Measurements from ENCODE around the gene C16orf96.

Gene C16orf96

DNA sequence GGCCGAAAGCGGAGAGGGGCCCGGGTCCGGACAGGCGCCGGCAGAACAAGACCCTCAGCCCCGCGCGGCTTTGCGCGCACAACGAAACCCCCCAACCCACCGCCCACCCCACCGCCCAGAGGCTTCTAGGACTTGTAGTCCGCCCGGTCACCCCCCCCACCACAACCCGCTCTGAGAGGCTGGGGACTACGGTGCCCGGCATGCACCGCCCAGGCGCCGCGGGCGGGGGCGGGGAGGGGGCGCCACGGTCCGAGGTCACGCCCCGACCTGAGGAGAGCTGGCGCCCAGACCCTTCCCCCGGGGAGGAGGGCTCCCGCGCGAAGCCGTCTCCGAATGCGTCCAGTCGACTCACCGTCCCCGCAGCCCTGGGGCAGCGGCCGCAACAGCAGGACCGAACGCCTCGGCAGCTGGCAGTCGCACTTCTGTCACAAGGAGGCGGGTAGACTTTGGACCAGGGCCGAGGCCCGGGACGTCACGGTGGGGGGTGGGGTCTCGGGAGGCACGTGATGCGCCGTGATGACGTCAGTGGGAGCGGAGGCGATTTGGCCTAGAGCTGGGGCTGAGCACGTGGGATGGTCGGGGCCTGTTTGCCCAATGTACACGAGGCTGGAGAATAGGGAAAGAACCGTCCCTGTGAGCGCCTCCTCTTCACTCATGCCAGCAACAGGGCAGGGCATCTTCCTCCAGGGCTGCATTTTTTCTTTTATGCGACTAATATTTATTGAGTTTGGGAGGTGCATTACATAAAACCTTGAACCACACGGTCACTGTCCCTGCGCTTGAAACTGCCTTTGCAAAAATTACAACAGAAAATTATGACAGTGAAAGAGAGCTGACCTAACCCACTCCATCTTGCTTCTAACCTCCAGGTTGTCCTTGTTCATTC is 17.5 kb upstream of the C16orf96 start, which contains the start of gene CDIP1:
TSS of gene CDIP1 (minus strand) at position 424 of the 886 bp plus-strand sequence. CDS start 24,643 bp downstream, outside the sequence.
- Histone ChIP-seq H3K36me3 (ENCODE audit: low read depth) (no peaks in the 10 kb centered on the region), H3K4me1 (ENCODE audit: insufficient read depth, poor library complexity, severe bottlenecking) (peaks cover 7% of the 10 kb centered on the region), H3K9me3 (ENCODE audit: severe bottlenecking) (peaks cover 10% of the 10 kb centered on the region), H3K4me3 (ENCODE audit: severe bottlenecking) (peak within 1 kb of the TSS; percentile 55), H3K27me3 (ENCODE audit: insufficient read depth, poor library complexity, severe bottlenecking) (no peaks in the 10 kb centered on the region), H3K27ac (ENCODE audit: poor library complexity, severe bottlenecking) (peak within 1 kb of the TSS; percentile 30)
- peak; percentile 77 for ATAC-seq (ENCODE audit: low read depth)
- DNase-seq (ENCODE audit: low spot score) = peak; percentile 93
- no peak for TF ChIP-seq CTCF (IDR thresholded peaks at IDR 0.05; ENCODE audit: poor library complexity, severe bottlenecking)

- Histone ChIP-seq H3K27ac (ENCODE audit: poor library complexity, severe bottlenecking) (no peak overlapping the region), H3K27me3 (ENCODE audit: insufficient read depth, poor library complexity, severe bottlenecking) (no peaks in the 10 kb centered on the region), H3K4me1 (ENCODE audit: insufficient read depth, poor library complexity, severe bottlenecking) (peaks cover 7% of the 10 kb centered on the region), H3K9me3 (ENCODE audit: severe bottlenecking) (peaks cover 10% of the 10 kb centered on the region), H3K4me3 (ENCODE audit: severe bottlenecking) (no peak overlapping the region), H3K36me3 (ENCODE audit: low read depth) (no peaks in the 10 kb centered on the region)
- DNase-seq (ENCODE audit: low spot score) (no peak), ATAC-seq (ENCODE audit: low read depth) (no peak)
- no peak for TF ChIP-seq CTCF (IDR thresholded peaks at IDR 0.05; ENCODE audit: poor library complexity, severe bottlenecking)
Observed at GRCh38 chr16:4539716-4540284, 16.3 kb upstream of the C16orf96 start.

DNA sequence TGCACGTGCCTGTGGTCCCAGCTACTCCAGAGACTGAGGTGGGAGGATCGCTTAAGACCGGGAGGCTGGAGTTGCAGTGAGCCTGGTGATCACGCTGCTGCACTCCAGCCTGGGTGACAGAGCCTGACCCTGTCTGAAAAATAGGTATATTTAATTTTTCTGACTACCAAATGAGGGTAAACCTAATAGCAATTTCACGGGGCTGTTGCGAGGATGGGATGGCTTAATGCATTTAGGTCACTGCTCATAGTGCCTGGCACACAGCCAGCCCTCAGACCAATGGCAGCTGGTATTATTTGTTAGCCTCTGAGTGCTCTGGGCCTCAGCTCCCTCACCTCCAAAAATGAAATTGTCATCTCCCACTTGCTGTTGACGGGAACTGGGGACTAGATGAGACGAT is 11.7 kb upstream of the C16orf96 start:
- no peaks in the 10 kb centered on the region for H3K4me1 ChIP-seq (ENCODE audit: insufficient read depth, poor library complexity, severe bottlenecking)
- ATAC-seq (ENCODE audit: low read depth) (no peak), DNase-seq (ENCODE audit: low spot score) (no peak)
- no peaks in the 10 kb centered on the region for H3K36me3 ChIP-seq (ENCODE audit: low read depth)
- H3K9me3 ChIP-seq (ENCODE audit: severe bottlenecking) = peaks cover 6% of the 10 kb centered on the region
- no peak overlapping the region for H3K4me3 ChIP-seq (ENCODE audit: severe bottlenecking)
- TF ChIP-seq CTCF (IDR thresholded peaks at IDR 0.05; ENCODE audit: poor library complexity, severe bottlenecking) = no peak
- no peak overlapping the region for H3K27ac ChIP-seq (ENCODE audit: poor library complexity, severe bottlenecking)
- no peaks in the 10 kb centered on the region for H3K27me3 ChIP-seq (ENCODE audit: insufficient read depth, poor library complexity, severe bottlenecking)

DNA sequence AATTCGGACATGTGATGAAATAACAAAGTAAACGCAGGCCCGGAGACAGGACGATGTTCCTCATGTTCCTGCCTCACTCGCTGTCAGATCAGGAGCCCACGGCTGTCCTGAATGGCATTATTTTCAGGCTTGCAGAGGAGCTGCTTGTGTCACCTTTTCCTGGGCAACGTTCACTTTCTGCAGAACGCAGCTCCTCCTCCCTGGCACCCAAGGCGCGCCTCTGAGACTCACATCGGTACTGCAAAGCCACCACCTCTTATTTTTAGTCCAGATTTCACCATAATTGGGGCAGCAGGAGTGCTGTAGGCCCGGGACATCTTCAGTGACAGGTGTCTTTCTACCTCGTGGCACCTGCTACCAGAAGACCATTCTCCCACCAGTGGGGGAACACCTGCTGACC is 8.0 kb upstream of the C16orf96 start:
- no peak overlapping the region for H3K27ac ChIP-seq (ENCODE audit: poor library complexity, severe bottlenecking)
- no peaks in the 10 kb centered on the region for H3K9me3 ChIP-seq (ENCODE audit: severe bottlenecking)
- DNase-seq (ENCODE audit: low spot score) = no peak
- H3K4me3 ChIP-seq (ENCODE audit: severe bottlenecking) = no peak overlapping the region
- no peak for ATAC-seq (ENCODE audit: low read depth)
- no peak for TF ChIP-seq CTCF (IDR thresholded peaks at IDR 0.05; ENCODE audit: poor library complexity, severe bottlenecking)
- H3K36me3 ChIP-seq (ENCODE audit: low read depth) = no peaks in the 10 kb centered on the region
- no peaks in the 10 kb centered on the region for H3K27me3 ChIP-seq (ENCODE audit: insufficient read depth, poor library complexity, severe bottlenecking)
- H3K4me1 ChIP-seq (ENCODE audit: insufficient read depth, poor library complexity, severe bottlenecking) = no peaks in the 10 kb centered on the region
